GM20000 (cell line): ENCODE data around the gene ZNF423.

Experiments
- DNase-seq: peaks from one replicate; pipeline ENCODE4 v3.0.0; 2012; ENCODE audit warnings: low spot score
- TF ChIP-seq, protein P1 (sequence below): IDR thresholded peaks from 2 replicates; pipeline ENCODE4 v1.5.1; 2012; ENCODE audit warnings: mild to moderate bottlenecking, control low read depth; ENCODE audit errors: extremely low read depth, missing control alignments

The ZNF423 gene

DNA sequence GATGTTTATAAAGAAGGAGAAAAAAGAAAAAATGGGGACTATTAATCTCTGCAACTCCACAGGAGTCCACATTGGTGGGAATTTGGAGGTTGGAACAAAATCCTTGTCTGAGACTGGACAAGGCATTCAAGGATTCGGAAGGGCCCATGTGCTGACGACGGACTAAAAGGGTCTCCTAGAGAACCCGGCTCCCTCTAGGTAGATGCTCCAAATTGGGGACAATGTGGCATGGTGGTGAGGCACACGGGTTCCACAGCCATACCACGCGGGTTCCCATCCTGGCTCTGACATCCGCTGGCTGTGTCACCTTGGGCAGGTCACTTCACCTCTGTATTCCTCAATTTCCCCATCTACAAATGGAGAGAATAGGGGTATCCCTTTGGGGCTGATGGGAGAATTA is 254.9 kb downstream of the ZNF423 start:
- TF ChIP-seq, protein P1, sequence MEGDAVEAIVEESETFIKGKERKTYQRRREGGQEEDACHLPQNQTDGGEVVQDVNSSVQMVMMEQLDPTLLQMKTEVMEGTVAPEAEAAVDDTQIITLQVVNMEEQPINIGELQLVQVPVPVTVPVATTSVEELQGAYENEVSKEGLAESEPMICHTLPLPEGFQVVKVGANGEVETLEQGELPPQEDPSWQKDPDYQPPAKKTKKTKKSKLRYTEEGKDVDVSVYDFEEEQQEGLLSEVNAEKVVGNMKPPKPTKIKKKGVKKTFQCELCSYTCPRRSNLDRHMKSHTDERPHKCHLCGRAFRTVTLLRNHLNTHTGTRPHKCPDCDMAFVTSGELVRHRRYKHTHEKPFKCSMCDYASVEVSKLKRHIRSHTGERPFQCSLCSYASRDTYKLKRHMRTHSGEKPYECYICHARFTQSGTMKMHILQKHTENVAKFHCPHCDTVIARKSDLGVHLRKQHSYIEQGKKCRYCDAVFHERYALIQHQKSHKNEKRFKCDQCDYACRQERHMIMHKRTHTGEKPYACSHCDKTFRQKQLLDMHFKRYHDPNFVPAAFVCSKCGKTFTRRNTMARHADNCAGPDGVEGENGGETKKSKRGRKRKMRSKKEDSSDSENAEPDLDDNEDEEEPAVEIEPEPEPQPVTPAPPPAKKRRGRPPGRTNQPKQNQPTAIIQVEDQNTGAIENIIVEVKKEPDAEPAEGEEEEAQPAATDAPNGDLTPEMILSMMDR = no peak
- DNase-seq = no peak

DNA sequence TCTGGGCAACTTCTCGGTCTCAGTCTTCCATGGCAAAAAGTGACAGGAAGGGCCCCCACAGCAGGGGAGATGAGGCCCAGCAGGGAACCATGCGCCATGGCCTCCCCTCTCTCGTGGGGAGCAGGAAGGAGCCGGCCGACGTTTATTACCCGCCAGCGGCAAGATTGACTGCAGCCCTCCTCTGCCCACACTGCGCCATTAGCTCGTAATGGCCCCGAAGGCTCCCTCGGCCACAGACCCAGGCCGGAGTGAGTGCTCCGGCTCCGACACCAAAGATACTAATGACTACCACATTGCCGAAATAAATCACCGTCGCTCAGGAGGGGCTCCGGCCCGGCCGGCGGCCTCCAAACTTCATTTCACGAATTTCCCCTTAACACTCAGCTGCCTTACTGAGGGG is 255.4 kb downstream of the ZNF423 start:
- no peak for DNase-seq
- TF ChIP-seq, protein P1 = no peak

DNA sequence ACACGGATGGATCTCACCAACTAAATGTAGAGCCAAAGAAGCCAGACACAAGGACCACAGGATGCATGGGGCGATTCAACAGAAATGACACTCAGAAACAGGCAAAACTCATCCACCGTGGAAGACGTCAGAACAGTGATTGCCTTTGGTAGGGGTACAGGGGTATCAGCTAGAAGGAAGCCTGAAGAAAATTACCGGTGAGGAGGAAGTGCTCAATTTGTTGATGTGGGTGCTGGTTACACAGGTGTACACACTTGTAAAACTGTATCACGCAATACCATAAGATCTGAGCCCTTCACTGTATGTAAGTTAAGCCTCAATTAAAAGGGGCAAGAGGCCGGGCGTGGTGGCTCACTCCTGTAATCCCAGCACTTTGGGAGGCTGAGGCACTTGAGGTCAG is 256.2 kb downstream of the ZNF423 start:
- TF ChIP-seq, protein P1 = no peak
- DNase-seq = no peak

DNA sequence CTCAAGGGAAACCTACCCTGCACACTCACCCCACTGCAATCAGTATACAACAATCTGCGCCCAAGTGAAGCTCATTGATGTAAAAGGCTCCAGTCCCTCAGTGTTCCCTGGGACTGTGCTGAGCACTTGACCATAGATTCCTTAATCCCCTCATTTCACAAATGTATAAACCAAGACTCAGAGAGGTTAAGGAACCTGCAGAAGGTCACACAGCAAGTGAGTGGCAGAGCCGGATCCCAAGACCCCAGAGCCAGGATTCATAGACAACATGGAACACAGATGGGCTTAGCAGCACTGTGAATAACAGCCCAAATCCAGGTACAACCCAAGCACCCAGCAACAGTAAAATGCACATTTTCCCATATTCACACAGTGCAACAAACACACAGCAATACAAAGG is 256.6 kb downstream of the ZNF423 start:
- no peak for DNase-seq
- TF ChIP-seq, protein P1 = no peak

DNA sequence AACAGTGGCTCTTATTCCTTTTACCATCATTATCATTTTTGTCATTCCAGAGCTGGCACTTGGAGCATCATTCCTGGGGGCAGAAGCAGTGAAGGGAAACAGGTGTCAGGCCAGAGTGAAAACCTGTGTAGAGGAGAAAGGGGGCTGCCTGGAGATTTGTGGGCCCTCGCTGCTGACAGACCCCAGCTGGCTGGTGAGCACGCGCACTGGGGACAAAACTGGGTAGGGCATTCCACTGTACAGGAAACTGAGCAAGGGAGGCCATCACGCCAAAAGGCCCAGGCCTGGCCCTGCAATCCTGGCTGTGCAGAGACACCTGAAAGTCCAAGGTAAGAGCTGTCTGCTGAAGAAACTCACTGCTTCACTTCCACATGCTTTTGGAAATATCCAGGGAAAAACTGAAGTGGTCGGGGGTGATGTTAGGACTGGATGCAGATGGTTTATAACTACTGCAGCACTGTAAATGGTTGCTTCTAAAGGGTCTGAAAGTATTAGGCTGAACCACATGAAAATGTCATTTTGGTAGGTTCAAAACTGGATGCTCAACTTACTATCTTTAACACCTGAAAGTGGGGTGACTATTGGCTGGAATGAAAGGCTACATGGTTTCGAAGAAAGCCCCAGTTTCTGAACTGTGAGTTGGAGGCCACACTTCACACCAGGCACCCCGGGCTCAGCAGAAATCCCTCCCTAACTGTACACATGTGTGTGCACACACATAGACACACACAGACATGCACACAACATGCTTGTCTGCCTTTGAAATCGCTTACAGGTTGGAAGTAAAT is 257.3 kb downstream of the ZNF423 start:
- peak; percentile 64 for DNase-seq
- TF ChIP-seq, protein P1 = no peak

DNA sequence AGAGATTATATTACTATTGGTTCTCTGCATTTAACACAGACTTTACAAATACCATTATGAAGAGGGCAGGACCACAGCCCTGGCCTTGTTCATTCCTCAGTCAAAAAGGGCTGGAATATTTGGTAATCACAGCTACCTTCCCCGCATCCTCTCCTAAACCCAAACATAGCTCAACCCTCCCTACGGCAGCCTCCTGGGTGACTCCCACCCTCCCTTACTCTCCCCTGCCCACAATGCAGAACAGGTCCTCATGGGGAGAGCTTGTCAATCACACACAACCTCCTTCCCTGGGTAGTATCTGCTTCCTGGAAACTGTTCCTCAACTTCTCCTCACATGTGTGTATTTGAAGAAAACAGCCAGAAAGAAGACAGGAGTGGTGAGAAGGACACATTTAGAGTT is 258.1 kb downstream of the ZNF423 start:
- TF ChIP-seq, protein P1 = no peak
- DNase-seq = no peak

DNA sequence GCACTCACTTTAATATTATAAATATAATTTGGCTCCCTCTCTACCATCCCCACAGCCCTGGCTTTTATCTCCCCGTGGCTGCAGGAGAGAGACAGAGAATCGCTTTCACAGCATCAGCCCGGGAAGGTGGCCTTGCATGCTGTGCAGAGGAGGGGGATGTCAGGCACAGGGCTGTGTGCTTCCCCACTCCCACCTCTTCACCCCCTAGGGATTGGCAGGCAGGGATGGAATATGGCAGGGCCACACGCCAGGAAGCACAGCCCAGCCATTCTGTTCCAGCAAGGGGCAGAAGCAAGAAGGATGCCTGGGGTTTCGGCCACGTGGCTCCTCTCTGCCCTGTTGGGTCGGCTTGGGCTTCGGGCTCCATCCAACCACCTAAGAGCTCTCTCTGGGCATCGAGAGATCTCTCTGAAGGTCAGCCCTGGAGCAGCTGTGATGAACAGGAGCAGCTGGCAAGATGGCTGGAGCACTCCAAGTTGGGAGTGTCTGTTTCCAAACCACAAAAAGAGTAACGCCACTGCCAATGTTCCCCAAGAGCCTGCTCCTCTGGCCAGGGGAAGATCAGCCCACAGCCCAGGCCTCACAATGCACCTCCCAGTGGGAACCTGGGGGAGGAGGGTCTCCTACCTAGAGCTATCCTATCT is 259.1 kb downstream of the ZNF423 start:
- DNase-seq = no peak
- TF ChIP-seq, protein P1 = no peak
